Measurements from ENCODE around the gene BMPR1A. TPM values are rescaled to one million over a fixed set of nuclear protein-coding genes. Genes with fewer than 3 reads are reported as not detected.

BMPR1A gene
- polyA plus RNA-seq, 2 of the 4 experiments (the other 2 are of a cell fraction): 25.5 to 39.0 TPM

GRCh38 chr10:86753051-86753450, 3.4 kb upstream of the BMPR1A start:
- FAIRE-seq (no peak), DNase-seq (ENCODE audit: low read depth in 1 of 2, low spot score in 1 of 2) (no peak), ATAC-seq (no peak)
- 97% methylated on average over 2 of the region's 2 CpGs for WGBS (ENCODE audit: missing lambda C conversion rate)
- no peak overlapping the region for H3K27ac ChIP-seq
- H3K4me3 ChIP-seq: no peak overlapping the region
- POLR2A ChIA-PET: interaction anchor here (0.5 to 1.3 kb wide), 3 partner anchors 45 to 960 kb away, joined by 3 to 4 read pairs (median 3); no protein-coding TSS in a partner anchor
- no peak for TF ChIP-seq CHD4 (IDR thresholded peaks at IDR 0.05; ENCODE audit: borderline replicate concordance)
- TF ChIP-seq KDM1A (IDR thresholded peaks at IDR 0.05; ENCODE audit: low read depth): no peak
- TF ChIP-seq HOXB5 (CRISPR knock-in tag; IDR thresholded peaks at IDR 0.05): no peak
- TF ChIP-seq ZFP36 (IDR thresholded peaks at IDR 0.05; ENCODE audit: borderline replicate concordance, partially characterized antibody): no peak
- no peak for TF ChIP-seq RARB (CRISPR knock-in tag; IDR thresholded peaks at IDR 0.05)
- TF ChIP-seq FOSL2 (IDR thresholded peaks at IDR 0.05): no peak
- TF ChIP-seq FOSL2 (CRISPR knock-in tag; IDR thresholded peaks at IDR 0.05): no peak
- TF ChIP-seq FOSB (CRISPR knock-in tag; IDR thresholded peaks at IDR 0.05): no peak
- H3K4me1 ChIP-seq: peaks cover 18% of the 10 kb centered on the region
- H3K4me2 ChIP-seq: no peak overlapping the region
- CTCF ChIA-PET: interaction anchor here (0.6 to 1.8 kb wide), 8 partner anchors 11 to 147 kb away, joined by 3 to 8 read pairs (median 3); no protein-coding TSS in a partner anchor
- H3K9me3 ChIP-seq: no peaks in the 10 kb centered on the region

- POLR2A ChIA-PET: interaction anchor here (0.6 to 1.3 kb wide), 2 partner anchors 45 to 178 kb away, joined by 3 to 4 read pairs; no protein-coding TSS in a partner anchor
- Histone ChIP-seq H3K4me2 (no peak overlapping the region; the same call in 2 of the 3 replicates), H3K4me1 (peaks cover 19% of the 10 kb centered on the region), H3K9me3 (no peaks in the 10 kb centered on the region), H3K4me3 (no peak overlapping the region), H3K27ac (no peak overlapping the region)
- CTCF ChIA-PET: interaction anchor here (0.6 to 1.8 kb wide), 7 partner anchors 12 to 145 kb away, joined by 3 to 8 read pairs (median 3); no protein-coding TSS in a partner anchor
- 88% methylated on average over 12 of the region's 12 CpGs for WGBS (ENCODE audit: missing lambda C conversion rate)
- TF ChIP-seq PHF8 (IDR thresholded peaks at IDR 0.05; ENCODE audit: borderline replicate concordance, low read depth): no peak
- TF ChIP-seq, protein P1, sequence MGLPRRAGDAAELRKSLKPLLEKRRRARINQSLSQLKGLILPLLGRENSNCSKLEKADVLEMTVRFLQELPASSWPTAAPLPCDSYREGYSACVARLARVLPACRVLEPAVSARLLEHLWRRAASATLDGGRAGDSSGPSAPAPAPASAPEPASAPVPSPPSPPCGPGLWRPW (IDR thresholded peaks at IDR 0.05): no peak
- TF ChIP-seq ELK1 (IDR thresholded peaks at IDR 0.05; ENCODE audit: low read depth, low read length): no peak
- TF ChIP-seq MAFK (IDR thresholded peaks at IDR 0.05; ENCODE audit: partially characterized antibody): no peak
- TF ChIP-seq RCOR1 (IDR thresholded peaks at IDR 0.05; ENCODE audit: low read depth, low read length): no peak
- TF ChIP-seq MYC (IDR thresholded peaks at IDR 0.05; ENCODE audit: borderline replicate concordance, low read length): no peak
- TF ChIP-seq POLR2A (IDR thresholded peaks at IDR 0.05; ENCODE audit: low read length): no peak
- TF ChIP-seq RNF2 (IDR thresholded peaks at IDR 0.05; ENCODE audit: borderline replicate concordance, low read depth): no peak
- TF ChIP-seq ZC3H11A (IDR thresholded peaks at IDR 0.05): no peak
- TF ChIP-seq REST (IDR thresholded peaks at IDR 0.05): no peak
- TF ChIP-seq, protein P2, sequence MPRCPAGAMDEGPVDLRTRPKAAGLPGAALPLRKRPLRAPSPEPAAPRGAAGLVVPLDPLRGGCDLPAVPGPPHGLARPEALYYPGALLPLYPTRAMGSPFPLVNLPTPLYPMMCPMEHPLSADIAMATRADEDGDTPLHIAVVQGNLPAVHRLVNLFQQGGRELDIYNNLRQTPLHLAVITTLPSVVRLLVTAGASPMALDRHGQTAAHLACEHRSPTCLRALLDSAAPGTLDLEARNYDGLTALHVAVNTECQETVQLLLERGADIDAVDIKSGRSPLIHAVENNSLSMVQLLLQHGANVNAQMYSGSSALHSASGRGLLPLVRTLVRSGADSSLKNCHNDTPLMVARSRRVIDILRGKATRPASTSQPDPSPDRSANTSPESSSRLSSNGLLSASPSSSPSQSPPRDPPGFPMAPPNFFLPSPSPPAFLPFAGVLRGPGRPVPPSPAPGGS (IDR thresholded peaks at IDR 0.05): no peak
- no peak for TF ChIP-seq FOSB (CRISPR knock-in tag; IDR thresholded peaks at IDR 0.05)
- no peak for TF ChIP-seq NR3C1 (IDR thresholded peaks at IDR 0.05)
- ATAC-seq (no peak), FAIRE-seq (no peak), DNase-seq (ENCODE audit: low read depth in 1 of 2, low spot score in 1 of 2) (no peak)
Measured at GRCh38 chr10:86753638-86754434, 2.6 kb upstream of the BMPR1A start.
